Measurements from ENCODE around the gene CPVL. TPM values are rescaled to one million over a fixed set of nuclear protein-coding genes. Genes with fewer than 3 reads are reported as not detected.
"Not testable (repeated sequence)": the region's sequence is repeated elsewhere in the genome, so short reads cannot be mapped to it uniquely, and the experiment has no call there.

The CPVL gene
- total and polyA plus RNA-seq, 2 experiments from 2014 or later: 30.6 to 95.2 TPM

- no peak for DNase-seq (ENCODE audit: low read depth in 1 of 2, low spot score in 1 of 2)
- H3K9me3 ChIP-seq (ENCODE audit: low read depth): no peaks in the 10 kb centered on the region
- H3K4me3 ChIP-seq: no peak overlapping the region
- no peak overlapping the region for H3K27ac ChIP-seq
- H3K27me3 ChIP-seq: no peaks in the 10 kb centered on the region
- H3K4me1 ChIP-seq (ENCODE audit: low read depth): no peaks in the 10 kb centered on the region
- TF ChIP-seq CTCF (IDR thresholded peaks at IDR 0.05; ENCODE audit: low read depth, low read length): no peak
- no peaks in the 10 kb centered on the region for H3K36me3 ChIP-seq
Observed at GRCh38 chr7:29115130-29115687, 31.1 kb downstream of the CPVL start.

- not testable (repeated sequence) for H3K36me3 ChIP-seq; DNase-seq (ENCODE audit: low read depth in 1 of 2, low spot score in 1 of 2); H3K9me3 ChIP-seq (ENCODE audit: low read depth); H3K27me3 ChIP-seq; H3K4me1 ChIP-seq (ENCODE audit: low read depth); H3K27ac ChIP-seq; H3K4me3 ChIP-seq
Observed at GRCh38 chr7:29114266-29114665, 32.1 kb downstream of the CPVL start.

- TF ChIP-seq CTCF (IDR thresholded peaks at IDR 0.05; ENCODE audit: low read depth, low read length): peak; percentile 43
- no peaks in the 10 kb centered on the region for H3K27me3 ChIP-seq
- no peak overlapping the region for H3K27ac ChIP-seq
- H3K4me1 ChIP-seq (ENCODE audit: low read depth): no peaks in the 10 kb centered on the region
- H3K9me3 ChIP-seq (ENCODE audit: low read depth): no peaks in the 10 kb centered on the region
- peak; percentile 39 to 51 for DNase-seq (ENCODE audit: low read depth in 1 of 2, low spot score in 1 of 2)
- H3K36me3 ChIP-seq: no peaks in the 10 kb centered on the region
- no peak overlapping the region for H3K4me3 ChIP-seq
Observed at GRCh38 chr7:29113384-29114102, 32.8 kb downstream of the CPVL start.

GRCh38 chr7:29112721-29113120 lies 33.6 kb downstream of the CPVL start:
- Histone ChIP-seq H3K36me3 (no peaks in the 10 kb centered on the region), H3K9me3 (ENCODE audit: low read depth) (no peaks in the 10 kb centered on the region), H3K27me3 (no peaks in the 10 kb centered on the region), H3K4me3 (no peak overlapping the region), H3K4me1 (ENCODE audit: low read depth) (no peaks in the 10 kb centered on the region), H3K27ac (no peak overlapping the region)
- no peak for DNase-seq (ENCODE audit: low read depth in 1 of 2, low spot score in 1 of 2)
- TF ChIP-seq CTCF (IDR thresholded peaks at IDR 0.05; ENCODE audit: low read depth, low read length): no peak

- no peak for DNase-seq (ENCODE audit: low read depth in 1 of 2, low spot score in 1 of 2)
- H3K4me1 ChIP-seq (ENCODE audit: low read depth): no peaks in the 10 kb centered on the region
- H3K4me3 ChIP-seq: no peak overlapping the region
- H3K36me3 ChIP-seq: no peaks in the 10 kb centered on the region
- H3K27ac ChIP-seq: no peak overlapping the region
- no peaks in the 10 kb centered on the region for H3K9me3 ChIP-seq (ENCODE audit: low read depth)
- no peaks in the 10 kb centered on the region for H3K27me3 ChIP-seq
- no peak for TF ChIP-seq CTCF (IDR thresholded peaks at IDR 0.05; ENCODE audit: low read depth, low read length)
Observed at GRCh38 chr7:29109899-29110298, 36.4 kb downstream of the CPVL start.

GRCh38 chr7:29109358-29109757 lies 37.0 kb downstream of the CPVL start:
- H3K27ac ChIP-seq: no peak overlapping the region
- no peak for TF ChIP-seq CTCF (IDR thresholded peaks at IDR 0.05; ENCODE audit: low read depth, low read length)
- H3K4me3 ChIP-seq: no peak overlapping the region
- DNase-seq (ENCODE audit: low read depth in 1 of 2, low spot score in 1 of 2): no peak
- H3K36me3 ChIP-seq: no peaks in the 10 kb centered on the region
- H3K9me3 ChIP-seq (ENCODE audit: low read depth): no peaks in the 10 kb centered on the region
- H3K27me3 ChIP-seq: no peaks in the 10 kb centered on the region
- no peaks in the 10 kb centered on the region for H3K4me1 ChIP-seq (ENCODE audit: low read depth)

Data from cardiac muscle cell (in vitro differentiated cells and primary cell).